ENCODE results near the gene HMG20B. TPM values are rescaled to one million over a fixed set of nuclear protein-coding genes. Genes with fewer than 3 reads are reported as not detected.
A peak's percentile ranks its signal among the peaks of the same experiment; 100 is the strongest.

The HMG20B gene
- total RNA-seq, 2 experiments from 2014 or later, result 58.5 to 59.5 TPM

- no peak overlapping the region for H3K27ac Mint-ChIP-seq
- no peak for ATAC-seq (ENCODE audit: low read depth)
Measured at GRCh38 chr19:3533033-3533432, 39.7 kb upstream of the HMG20B start.

DNA sequence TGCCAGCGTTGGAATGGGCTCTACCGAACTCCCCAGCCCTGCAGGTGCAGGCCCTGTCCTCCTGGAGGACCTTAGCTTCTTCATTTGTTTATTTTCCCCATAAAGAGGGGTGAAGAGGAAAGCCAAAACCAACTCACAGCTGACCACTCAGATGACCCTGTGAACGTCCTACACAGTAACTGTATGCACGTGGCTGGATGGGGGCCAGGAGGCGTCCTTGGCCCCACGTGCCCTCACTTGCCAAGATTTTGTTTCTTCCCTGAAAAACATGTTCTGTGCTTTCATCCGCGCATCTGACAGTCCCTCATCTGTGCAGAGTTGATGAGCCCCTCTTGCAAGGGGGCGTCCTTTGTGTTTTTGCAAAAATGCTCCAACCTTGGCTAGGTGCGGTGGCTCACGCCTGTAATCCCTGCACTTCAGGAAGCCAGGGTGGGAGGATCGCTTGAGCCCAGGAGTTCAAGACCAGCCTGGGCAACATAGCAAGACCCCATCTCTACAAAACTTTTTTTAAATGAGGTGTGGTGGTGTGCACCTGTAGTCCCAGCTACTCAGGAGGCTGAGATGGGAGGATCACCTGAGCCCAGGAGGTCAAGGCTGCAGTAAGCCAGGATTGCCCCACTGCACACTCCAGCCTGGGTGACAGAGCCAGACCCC, 39.1 kb upstream of the HMG20B start:
- H3K9me3 Mint-ChIP-seq, result no peaks in the 10 kb centered on the region
- POLR2A ChIA-PET, result no interaction called here
- no peak overlapping the region for H3K27ac Mint-ChIP-seq
- peaks cover 14% of the 10 kb centered on the region for H3K36me3 Mint-ChIP-seq
- DNase-seq (no peak), ATAC-seq (ENCODE audit: low read depth) (no peak)
- no peaks in the 10 kb centered on the region for H3K27me3 Mint-ChIP-seq
- no peak overlapping the region for H3K4me3 Mint-ChIP-seq
- H3K4me1 Mint-ChIP-seq, result peaks cover 1% of the 10 kb centered on the region

More at GRCh38 chr19:3533033-3533432, 39.7 kb upstream of the HMG20B start:
- peaks cover 15% of the 10 kb centered on the region for H3K36me3 Mint-ChIP-seq
- H3K27me3 Mint-ChIP-seq, result no peaks in the 10 kb centered on the region
- DNase-seq, result no peak
- POLR2A ChIA-PET, result no interaction called here
- no peak overlapping the region for H3K4me3 Mint-ChIP-seq
- peaks cover 1% of the 10 kb centered on the region for H3K4me1 Mint-ChIP-seq
- no peaks in the 10 kb centered on the region for H3K9me3 Mint-ChIP-seq

- no peak for DNase-seq
Measured at GRCh38 chr19:3534375-3535234, 38.1 kb upstream of the HMG20B start.

DNA sequence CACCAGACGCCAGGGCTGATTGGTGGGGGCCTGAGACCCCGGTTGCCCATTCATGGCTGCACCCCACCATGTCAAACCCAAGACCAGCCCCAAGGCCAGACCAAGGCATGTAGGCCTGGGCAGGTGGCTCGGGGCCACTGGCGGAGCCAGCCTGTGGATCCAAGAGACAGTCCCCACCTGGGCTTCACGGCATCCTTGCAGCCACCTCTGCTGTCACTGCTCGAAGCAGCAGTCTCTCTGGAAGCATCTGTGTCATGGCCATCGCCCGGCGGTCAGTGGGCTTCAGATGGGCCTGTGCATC, 37.6 kb upstream of the HMG20B start:
- Mint-ChIP-seq H3K27me3 (no peaks in the 10 kb centered on the region), H3K9me3 (no peaks in the 10 kb centered on the region), H3K36me3 (peaks cover 19% of the 10 kb centered on the region), H3K27ac (no peak overlapping the region), H3K4me3 (no peak overlapping the region), H3K4me1 (peaks cover 1% of the 10 kb centered on the region)
- POLR2A ChIA-PET, result no interaction called here
- DNase-seq (no peak), ATAC-seq (ENCODE audit: low read depth) (no peak)

More at GRCh38 chr19:3534375-3535234, 38.1 kb upstream of the HMG20B start:
- Mint-ChIP-seq H3K4me1 (peaks cover 1% of the 10 kb centered on the region), H3K27me3 (no peaks in the 10 kb centered on the region), H3K27ac (no peak overlapping the region), H3K36me3 (peaks cover 16% of the 10 kb centered on the region), H3K9me3 (no peaks in the 10 kb centered on the region), H3K4me3 (no peak overlapping the region)
- POLR2A ChIA-PET, result no interaction called here
- ATAC-seq (ENCODE audit: low read depth), result no peak

DNA sequence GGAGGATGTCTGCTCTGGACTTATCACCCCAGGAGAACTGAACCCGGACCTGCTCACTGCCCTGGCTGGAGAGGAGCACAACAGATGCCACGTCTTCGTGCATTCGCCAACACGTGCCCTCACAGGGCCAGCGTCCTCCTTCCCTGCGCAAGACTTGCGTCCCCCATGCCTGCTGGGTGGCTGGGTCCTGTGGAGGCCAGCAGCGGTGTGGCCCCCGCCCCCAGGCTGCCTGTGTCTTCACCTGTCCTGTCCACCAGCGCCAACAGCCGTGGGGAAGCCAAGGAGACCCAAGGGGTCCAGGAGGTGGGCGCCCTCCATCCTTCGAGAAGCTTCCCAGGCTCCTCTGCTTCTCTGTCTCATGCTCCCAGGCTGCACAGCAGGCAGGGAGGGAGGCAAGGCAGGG, 37.2 kb upstream of the HMG20B start:
- H3K27me3 Mint-ChIP-seq, result no peaks in the 10 kb centered on the region
- peaks cover 19% of the 10 kb centered on the region for H3K36me3 Mint-ChIP-seq
- ATAC-seq (ENCODE audit: low read depth), result no peak
- no peak overlapping the region for H3K4me3 Mint-ChIP-seq
- H3K27ac Mint-ChIP-seq, result no peak overlapping the region
- no peaks in the 10 kb centered on the region for H3K9me3 Mint-ChIP-seq
- POLR2A ChIA-PET, result no interaction called here
- H3K4me1 Mint-ChIP-seq, result peaks cover 1% of the 10 kb centered on the region
- no peak for DNase-seq

DNA sequence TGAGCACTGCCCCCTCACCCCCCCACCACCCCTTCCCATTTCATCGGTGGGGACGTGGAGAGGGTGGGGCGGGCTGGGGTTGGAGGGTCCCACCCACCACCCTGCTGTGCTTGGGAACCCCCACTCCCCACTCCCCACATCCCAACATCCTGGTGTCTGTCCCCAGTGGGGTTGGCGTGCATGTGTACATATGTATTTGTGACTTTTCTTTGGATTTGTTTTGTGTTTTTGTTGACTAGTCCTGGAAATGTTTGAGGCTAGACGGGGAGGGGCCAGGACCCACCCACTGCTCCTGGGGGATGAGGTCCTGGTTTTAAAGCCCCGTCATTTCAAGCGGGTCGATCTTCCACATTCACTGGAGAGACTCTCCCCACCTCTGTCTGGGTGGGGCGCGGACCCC, 36.8 kb upstream of the HMG20B start:
- Mint-ChIP-seq H3K4me3 (no peak overlapping the region), H3K27ac (no peak overlapping the region), H3K9me3 (no peaks in the 10 kb centered on the region), H3K4me1 (peaks cover 1% of the 10 kb centered on the region), H3K36me3 (peaks cover 19% of the 10 kb centered on the region), H3K27me3 (no peaks in the 10 kb centered on the region)
- ATAC-seq (ENCODE audit: low read depth), result no peak
- no peak for DNase-seq
- POLR2A ChIA-PET, result no interaction called here

- Mint-ChIP-seq H3K27me3 (no peaks in the 10 kb centered on the region), H3K27ac (no peak overlapping the region), H3K4me3 (no peak overlapping the region), H3K36me3 (peaks cover 19% of the 10 kb centered on the region), H3K4me1 (peaks cover 1% of the 10 kb centered on the region), H3K9me3 (no peaks in the 10 kb centered on the region)
- POLR2A ChIA-PET, result no interaction called here
- DNase-seq (no peak), ATAC-seq (ENCODE audit: low read depth) (no peak)
Measured at GRCh38 chr19:3536429-3537100, 36.2 kb upstream of the HMG20B start.

GRCh38 chr19:3537101-3537437, 35.7 kb upstream of the HMG20B start:
- POLR2A ChIA-PET, result no interaction called here
- peaks cover 1% of the 10 kb centered on the region for H3K4me1 Mint-ChIP-seq
- DNase-seq (no peak), ATAC-seq (ENCODE audit: low read depth) (no peak)
- peak overlapping the region; percentile 58 for H3K27ac Mint-ChIP-seq
- no peak overlapping the region for H3K4me3 Mint-ChIP-seq
- H3K9me3 Mint-ChIP-seq, result no peaks in the 10 kb centered on the region
- H3K36me3 Mint-ChIP-seq, result peaks cover 19% of the 10 kb centered on the region
- H3K27me3 Mint-ChIP-seq, result no peaks in the 10 kb centered on the region

DNA sequence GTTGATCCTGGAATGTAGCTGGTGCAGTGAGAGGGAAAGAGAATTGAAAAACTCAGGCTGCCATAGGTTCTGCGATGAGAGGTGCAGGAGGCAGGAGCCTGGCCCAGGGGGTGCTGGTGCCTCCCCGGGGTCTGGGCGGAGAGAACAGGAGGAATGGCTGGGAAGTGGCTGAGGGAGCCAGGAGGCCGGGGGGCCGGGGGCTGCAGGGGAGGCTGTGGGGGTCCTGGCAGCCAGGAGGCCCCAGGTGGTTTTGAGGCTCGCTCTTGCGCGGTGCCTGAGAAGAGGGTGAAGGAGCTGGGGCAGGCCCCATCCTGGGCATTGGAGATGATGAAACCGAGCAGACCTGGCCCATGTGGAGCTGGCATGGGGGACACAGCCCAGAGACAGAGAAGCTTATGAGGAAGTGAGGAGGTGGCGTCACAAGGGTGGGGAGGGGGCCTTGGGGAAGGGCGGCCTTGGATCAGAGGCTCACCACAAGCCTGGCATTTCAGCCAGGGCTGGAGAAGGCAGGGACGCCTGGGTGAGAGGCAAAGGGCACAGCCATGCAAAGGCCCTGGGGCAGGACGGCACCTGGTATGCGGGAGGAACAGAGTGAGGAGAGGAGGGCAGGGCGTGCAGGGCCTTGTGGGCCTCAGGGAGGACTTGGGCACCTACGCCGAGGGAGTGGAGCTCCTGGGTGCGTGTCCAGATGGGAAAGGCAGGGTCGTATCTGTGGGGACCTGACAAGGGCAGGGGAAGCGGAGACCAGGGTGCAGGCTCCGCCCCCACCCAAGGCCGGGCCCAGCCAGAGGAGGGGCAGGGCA, 35.1 kb upstream of the HMG20B start:
- POLR2A ChIA-PET, result no interaction called here
- ATAC-seq (ENCODE audit: low read depth) (peak; percentile 9), DNase-seq (no peak)
- no peak overlapping the region for H3K4me3 Mint-ChIP-seq
- no peaks in the 10 kb centered on the region for H3K27me3 Mint-ChIP-seq
- peak overlapping the region; percentile 58 for H3K27ac Mint-ChIP-seq
- peaks cover 17% of the 10 kb centered on the region for H3K36me3 Mint-ChIP-seq
- no peaks in the 10 kb centered on the region for H3K9me3 Mint-ChIP-seq
- peaks cover 1% of the 10 kb centered on the region for H3K4me1 Mint-ChIP-seq

- Mint-ChIP-seq H3K9me3 (no peaks in the 10 kb centered on the region), H3K27ac (no peak overlapping the region), H3K4me1 (peaks cover 1% of the 10 kb centered on the region), H3K36me3 (peaks cover 17% of the 10 kb centered on the region), H3K4me3 (no peak overlapping the region), H3K27me3 (no peaks in the 10 kb centered on the region)
- no peak for DNase-seq
- POLR2A ChIA-PET, result no interaction called here
- ATAC-seq (ENCODE audit: low read depth), result peak; percentile 11
Measured at GRCh38 chr19:3538258-3538929, 34.4 kb upstream of the HMG20B start.

DNA sequence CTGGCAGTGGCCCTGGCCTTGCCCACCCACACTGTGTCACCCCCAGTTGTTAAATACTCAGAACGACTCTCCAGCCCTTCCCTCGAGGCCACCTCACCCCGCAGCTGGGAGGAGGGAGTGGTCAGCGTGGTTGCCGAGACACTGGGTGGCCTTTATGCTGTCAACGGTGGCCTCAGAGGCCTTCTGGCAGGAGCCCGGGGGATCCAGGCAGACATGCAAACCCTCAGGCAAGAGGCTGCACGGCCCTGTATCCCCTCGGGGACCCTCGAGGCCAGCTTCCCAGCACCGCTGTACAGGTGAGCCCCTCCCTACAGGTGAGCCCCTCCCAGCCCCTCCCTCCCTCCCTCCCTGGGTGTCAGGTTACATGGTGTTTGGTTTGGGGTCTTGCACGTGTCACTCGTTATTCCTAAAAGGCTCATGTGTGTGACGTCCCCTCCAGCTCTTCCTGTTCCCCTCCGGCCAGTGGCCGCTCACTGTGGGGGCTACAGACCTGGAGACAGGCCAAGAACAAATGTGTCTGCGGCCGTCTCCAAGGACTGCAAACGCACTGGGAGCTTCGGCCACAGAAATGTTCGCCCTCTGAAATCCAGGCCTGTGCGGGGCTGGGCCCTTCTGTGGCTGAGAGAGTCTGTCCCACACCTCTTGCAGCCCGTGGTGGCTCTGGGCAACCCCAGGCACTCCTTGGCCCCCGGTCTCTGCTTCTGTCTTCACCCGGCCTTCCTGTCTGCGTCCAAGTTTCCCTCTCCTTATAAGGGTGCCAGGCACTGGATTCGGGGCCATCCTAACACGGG, 33.6 kb upstream of the HMG20B start, which contains the start of gene TEKTIP1:
Gene TEKTIP1 (plus strand): TSS at position 210 of the 791 bp plus-strand sequence. CDS start 4 bp downstream, at position 214.
- peaks cover 1% of the 10 kb centered on the region for H3K4me1 Mint-ChIP-seq
- no peak within 1 kb of the TSS for H3K27ac Mint-ChIP-seq
- H3K27me3 Mint-ChIP-seq, result no peaks in the 10 kb centered on the region
- POLR2A ChIA-PET, result no interaction called here
- no peak for DNase-seq
- no peaks in the 10 kb centered on the region for H3K9me3 Mint-ChIP-seq
- H3K36me3 Mint-ChIP-seq, result peaks cover 13% of the 10 kb centered on the region
- no peak for ATAC-seq (ENCODE audit: low read depth)
- no peak within 1 kb of the TSS for H3K4me3 Mint-ChIP-seq

DNA sequence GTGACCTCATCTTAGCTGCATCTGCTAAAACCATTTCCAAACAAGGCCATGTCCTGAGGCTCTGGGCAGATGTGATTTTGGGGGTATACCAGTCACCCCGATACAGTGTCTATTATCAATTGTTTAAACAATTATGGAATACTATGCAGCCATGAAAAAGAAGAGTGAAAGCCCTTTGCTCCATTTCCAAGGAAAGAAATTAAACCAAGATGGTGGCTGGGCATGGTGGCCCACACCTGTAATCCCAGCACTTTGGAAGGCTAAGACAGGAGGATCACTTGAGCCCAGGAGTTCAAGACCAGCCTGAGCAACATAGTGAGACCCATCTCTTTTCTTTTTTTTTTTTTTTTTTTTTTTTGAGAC, 33.0 kb upstream of the HMG20B start:
- ATAC-seq (ENCODE audit: low read depth), result no peak
- Mint-ChIP-seq H3K4me1 (peaks cover 1% of the 10 kb centered on the region), H3K9me3 (no peaks in the 10 kb centered on the region), H3K27me3 (no peaks in the 10 kb centered on the region), H3K27ac (no peak overlapping the region), H3K4me3 (no peak overlapping the region), H3K36me3 (peaks cover 13% of the 10 kb centered on the region)
- DNase-seq, result no peak
- POLR2A ChIA-PET, result no interaction called here
